Testis (tissue), 3 donors: ENCODE results near the gene MORN4. TPM values are rescaled to one million over a fixed set of nuclear protein-coding genes. Genes with fewer than 3 reads are reported as not detected.
"Not testable (repeated sequence)": the region's sequence is repeated elsewhere in the genome, so short reads cannot be mapped to it uniquely, and the experiment has no call there.

Experiments used
- DNase-seq: peaks from one replicate; pipeline ENCODE4 v3.0.0-alpha.2; 2019
- H3K27ac ChIP-seq, 2 donors: fragments of 200-600 bp; sonication (generic); one replicate each; pipeline ENCODE4 v1.5.1; 2019
- H3K27me3 ChIP-seq: fragments of 200-600 bp; sonication (generic); one replicate; pipeline ENCODE4 v1.5.1; 2019
- H3K36me3 ChIP-seq: fragments of 200-600 bp; sonication (generic); one replicate; pipeline ENCODE4 v1.5.1; 2017; ENCODE audit warnings: low read depth; ENCODE audit errors: missing control alignments
- H3K4me1 ChIP-seq: fragments of 200-600 bp; sonication (generic); one replicate; pipeline ENCODE4 v1.5.1; 2019
- H3K4me3 ChIP-seq, 2 donors: fragments of 200-600 bp; sonication (generic); one replicate each; pipeline ENCODE4 v1.5.1; 2017 to 2019
- H3K9me3 ChIP-seq: fragments of 200-600 bp; sonication (generic); one replicate; pipeline ENCODE4 v1.5.1; 2017
- POLR2A ChIP-seq: fragments of 450-650 bp; IDR thresholded peaks from one replicate; pipeline ENCODE4 v1.6.1; 2017; ENCODE audit warnings: antibody characterized with exemption, mild to moderate bottlenecking, moderate library complexity
- WGBS, 2 donors: methylation state at CpG; one replicate each; pipeline ENCODE4 v1.1.5; 2018; 5-methylcytosine and 5-hydroxymethylcytosine counted together
- intact Hi-C: fragments of 100-400 bp; cut with DNase I; formaldehyde crosslinking; loops from one replicate; pipeline ENCODE4 v1.15.1; 2023; ENCODE audit warnings: low total_unique reads
- polyA plus RNA-seq: library from polyadenylated mRNA; stranded (reverse); fragments of 350-450 nt; fragmentation: Illumina TruSeq; extraction: RNeasy Lipid Tissue Mini Kit (QIAGEN cat#74804); gene quantifications from one replicate; pipeline ENCODE4 v1.2.3, GENCODE V29; 2014; ENCODE audit warnings: low read depth, low replicate concordance; ENCODE audit not compliant: insufficient read depth
- total RNA-seq, 2 donors: library from RNA; depleted of rRNA; stranded (reverse); fragments of >200 nt; gene quantifications; one replicate each; pipeline ENCODE4 v1.2.3, GENCODE V29; 2016
- TF ChIP-seq, protein P1 (sequence below), 3 experiments: fragments of 450-650 bp in 2 of 3; fragments of 200-600 bp in 1 of 3; sonication (generic) in 1 of 3; IDR thresholded peaks; one replicate each; pipeline ENCODE4 v1.5.1; 2016 to 2019; ENCODE audit warnings: antibody characterized with exemption in 3 of 3, mild to moderate bottlenecking in 2 of 3, moderate library complexity in 1 of 3

MORN4 gene
- total and polyA plus RNA-seq, 3 donors from 2014 or later, result 7.1 to 23.3 (median 7.5) TPM

DNA sequence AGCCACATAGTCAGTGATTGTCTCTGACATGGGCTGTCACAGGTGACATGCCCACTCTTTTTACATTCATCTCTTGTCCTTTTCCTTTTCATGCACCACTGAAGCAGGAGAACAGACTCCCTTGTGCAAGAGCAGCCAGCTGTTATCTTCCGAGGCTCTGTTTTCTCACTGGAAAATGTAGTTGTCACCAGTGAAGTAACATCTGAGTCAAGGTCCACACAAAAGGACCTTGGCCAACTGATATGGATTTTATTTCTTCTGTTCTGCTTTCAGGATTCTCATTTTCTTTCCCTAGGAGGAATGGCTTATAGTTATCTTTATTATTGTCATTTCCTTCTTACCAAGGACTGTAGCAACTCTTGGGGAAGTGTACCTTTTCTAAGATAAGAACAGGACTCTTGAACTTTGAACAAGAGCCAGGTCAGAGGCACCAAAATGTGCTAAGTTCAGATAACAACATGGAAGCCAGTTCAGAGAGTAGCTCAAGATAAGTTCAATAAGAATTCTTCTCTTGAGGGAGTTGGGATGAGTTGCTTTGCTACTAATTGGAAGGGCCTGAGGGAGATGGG, 31.1 kb upstream of the MORN4 start:
- intact Hi-C loops, result no loop called here
- H3K27me3 ChIP-seq, result no peaks in the 10 kb centered on the region
- no peaks in the 10 kb centered on the region for H3K36me3 ChIP-seq
- no peaks in the 10 kb centered on the region for H3K4me1 ChIP-seq
- TF ChIP-seq POLR2A, result no peak
- TF ChIP-seq, protein P1, sequence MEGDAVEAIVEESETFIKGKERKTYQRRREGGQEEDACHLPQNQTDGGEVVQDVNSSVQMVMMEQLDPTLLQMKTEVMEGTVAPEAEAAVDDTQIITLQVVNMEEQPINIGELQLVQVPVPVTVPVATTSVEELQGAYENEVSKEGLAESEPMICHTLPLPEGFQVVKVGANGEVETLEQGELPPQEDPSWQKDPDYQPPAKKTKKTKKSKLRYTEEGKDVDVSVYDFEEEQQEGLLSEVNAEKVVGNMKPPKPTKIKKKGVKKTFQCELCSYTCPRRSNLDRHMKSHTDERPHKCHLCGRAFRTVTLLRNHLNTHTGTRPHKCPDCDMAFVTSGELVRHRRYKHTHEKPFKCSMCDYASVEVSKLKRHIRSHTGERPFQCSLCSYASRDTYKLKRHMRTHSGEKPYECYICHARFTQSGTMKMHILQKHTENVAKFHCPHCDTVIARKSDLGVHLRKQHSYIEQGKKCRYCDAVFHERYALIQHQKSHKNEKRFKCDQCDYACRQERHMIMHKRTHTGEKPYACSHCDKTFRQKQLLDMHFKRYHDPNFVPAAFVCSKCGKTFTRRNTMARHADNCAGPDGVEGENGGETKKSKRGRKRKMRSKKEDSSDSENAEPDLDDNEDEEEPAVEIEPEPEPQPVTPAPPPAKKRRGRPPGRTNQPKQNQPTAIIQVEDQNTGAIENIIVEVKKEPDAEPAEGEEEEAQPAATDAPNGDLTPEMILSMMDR (IDR thresholded peaks at IDR 0.05), result no peak
- H3K9me3 ChIP-seq, result no peaks in the 10 kb centered on the region
- 65 to 75% methylated on average over 1 of the region's 1 CpG for WGBS, 2 donors
- H3K4me3 ChIP-seq, result no peak overlapping the region
- H3K27ac ChIP-seq, result no peak overlapping the region
- DNase-seq, result no peak

GRCh38 chr10:97659589-97659988, 26.3 kb upstream of the MORN4 start:
- DNase-seq, result no peak
- H3K27ac ChIP-seq, result no peak overlapping the region
- 57 to 58% methylated on average over 1 of the region's 1 CpG for WGBS, 2 donors
- H3K36me3 ChIP-seq, result no peaks in the 10 kb centered on the region
- TF ChIP-seq, protein P1 (IDR thresholded peaks at IDR 0.05), result no peak
- no peak for TF ChIP-seq POLR2A
- no peaks in the 10 kb centered on the region for H3K27me3 ChIP-seq
- H3K4me3 ChIP-seq, result no peak overlapping the region
- no peaks in the 10 kb centered on the region for H3K4me1 ChIP-seq
- no peaks in the 10 kb centered on the region for H3K9me3 ChIP-seq
- intact Hi-C loops, result no loop called here

GRCh38 chr10:97656777-97657176, 23.5 kb upstream of the MORN4 start:
- intact Hi-C loops, result no loop called here

DNA sequence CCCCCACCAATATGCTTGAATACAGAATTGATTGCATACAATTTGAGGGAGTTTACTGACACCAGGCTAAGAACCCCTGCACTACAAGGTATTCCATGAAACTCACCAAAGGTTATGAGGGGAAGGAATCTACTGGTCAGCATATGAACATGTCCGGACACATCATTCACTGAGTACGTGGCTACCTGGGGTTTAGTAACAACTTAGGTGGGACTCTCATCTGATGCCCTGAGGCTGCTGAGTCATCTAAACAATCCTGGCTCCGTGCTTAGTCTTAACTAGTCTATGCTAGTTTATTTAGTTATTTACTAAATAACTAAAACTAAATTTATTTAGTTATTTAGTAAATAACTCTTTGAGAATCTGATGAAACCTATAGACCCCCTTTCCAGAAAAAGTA, 18.5 kb upstream of the MORN4 start:
- Histone ChIP-seq H3K27me3 (no peaks in the 10 kb centered on the region), H3K27ac (no peak overlapping the region), H3K4me1 (no peaks in the 10 kb centered on the region), H3K36me3 (no peaks in the 10 kb centered on the region), H3K9me3 (no peaks in the 10 kb centered on the region), H3K4me3 (no peak overlapping the region)
- 95 to 97% methylated on average over 3 of the region's 3 CpGs for WGBS, 2 donors
- DNase-seq, result no peak
- intact Hi-C loops, result no loop called here
- TF ChIP-seq, protein P1 (IDR thresholded peaks at IDR 0.05), result no peak
- TF ChIP-seq POLR2A, result no peak

More at GRCh38 chr10:97656777-97657176, 23.5 kb upstream of the MORN4 start:
- Histone ChIP-seq H3K27ac (no peak overlapping the region), H3K4me1 (no peaks in the 10 kb centered on the region), H3K27me3 (no peaks in the 10 kb centered on the region), H3K36me3 (no peaks in the 10 kb centered on the region), H3K9me3 (no peaks in the 10 kb centered on the region), H3K4me3 (no peak overlapping the region)
- no peak for TF ChIP-seq POLR2A
- TF ChIP-seq, protein P1 (IDR thresholded peaks at IDR 0.05), result no peak
- 93 to 94% methylated on average over 5 of the region's 5 CpGs for WGBS, 2 donors
- DNase-seq, result no peak

- Histone ChIP-seq H3K4me3 (no peak overlapping the region), H3K27me3 (no peaks in the 10 kb centered on the region), H3K36me3 (no peaks in the 10 kb centered on the region), H3K4me1 (no peaks in the 10 kb centered on the region), H3K27ac (no peak overlapping the region), H3K9me3 (no peaks in the 10 kb centered on the region)
- intact Hi-C loops, result no loop called here
- DNase-seq, result no peak
- WGBS, 2 donors, result 84 to 94% methylated on average over 3 of the region's 3 CpGs
- TF ChIP-seq, protein P1 (IDR thresholded peaks at IDR 0.05), result no peak
- no peak for TF ChIP-seq POLR2A
Measured at GRCh38 chr10:97650726-97651125, 17.4 kb upstream of the MORN4 start.

- H3K27me3 ChIP-seq, H3K4me3 ChIP-seq, H3K4me1 ChIP-seq, intact Hi-C loops, H3K9me3 ChIP-seq, DNase-seq, H3K36me3 ChIP-seq: not testable (repeated sequence)
- peak overlapping the region in 1 of 2 donors; percentile 41 for H3K27ac ChIP-seq
- WGBS, 2 donors, result 80 to 93% methylated on average over 4 of the region's 4 CpGs
Measured at GRCh38 chr10:97649405-97649750, 16.1 kb upstream of the MORN4 start.
